Ecto neural progenitor cell (in vitro differentiated cells): ENCODE measurements around the gene CPT1A.
"Not testable (repeated sequence)": the region's sequence is repeated elsewhere in the genome, so short reads cannot be mapped to it uniquely, and the experiment has no call there.

Source experiments
- DNase-seq: peaks from one replicate; pipeline ENCODE4 v3.0.0-alpha.2; 2018; ENCODE audit warnings: low spot score

Gene CPT1A

GRCh38 chr11:68841718-68842426, at the start of gene CPT1A:
Gene CPT1A, minus strand, starts transcription at chr11:68841916. Its CDS starts 26,442 bp downstream, at chr11:68815474.
- peak; percentile 81 for DNase-seq

DNA sequence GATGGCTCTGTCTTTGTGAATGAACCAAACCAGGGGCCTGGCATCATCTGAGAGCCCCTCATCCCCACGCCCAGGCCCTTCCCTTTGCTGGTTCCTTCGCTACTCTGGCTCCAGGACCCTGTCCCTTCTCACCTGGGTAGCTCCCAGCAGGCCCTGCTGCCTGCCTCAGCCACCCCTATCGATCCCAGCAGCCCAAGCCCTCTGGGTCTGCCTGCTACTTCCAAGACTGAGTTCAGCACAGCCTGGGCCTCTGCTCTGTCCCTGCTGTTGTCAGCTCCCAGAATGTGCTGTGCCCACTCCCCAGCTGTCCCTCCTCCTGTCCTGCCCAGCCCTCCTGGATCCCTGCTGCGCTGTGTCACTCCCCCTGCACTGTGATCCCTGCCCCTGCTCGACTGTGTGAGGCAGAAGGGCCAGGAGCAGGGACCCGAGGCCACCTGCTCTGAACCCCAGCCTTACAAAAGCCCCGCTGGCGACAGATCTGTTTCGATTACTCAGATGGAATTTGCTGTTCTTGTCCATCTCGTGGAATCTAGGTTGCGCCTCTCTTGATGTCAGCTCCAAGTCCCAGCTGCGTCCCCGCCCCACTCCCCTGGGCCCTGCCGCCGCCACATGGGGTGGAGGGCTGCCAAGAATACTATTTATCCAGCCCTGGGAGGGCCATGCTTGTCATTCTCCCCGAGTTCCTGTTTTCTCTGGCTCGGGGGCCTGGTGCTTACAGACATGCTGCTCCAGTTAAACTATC, 48.9 kb upstream of the CPT1A start:
- no peak for DNase-seq

DNA sequence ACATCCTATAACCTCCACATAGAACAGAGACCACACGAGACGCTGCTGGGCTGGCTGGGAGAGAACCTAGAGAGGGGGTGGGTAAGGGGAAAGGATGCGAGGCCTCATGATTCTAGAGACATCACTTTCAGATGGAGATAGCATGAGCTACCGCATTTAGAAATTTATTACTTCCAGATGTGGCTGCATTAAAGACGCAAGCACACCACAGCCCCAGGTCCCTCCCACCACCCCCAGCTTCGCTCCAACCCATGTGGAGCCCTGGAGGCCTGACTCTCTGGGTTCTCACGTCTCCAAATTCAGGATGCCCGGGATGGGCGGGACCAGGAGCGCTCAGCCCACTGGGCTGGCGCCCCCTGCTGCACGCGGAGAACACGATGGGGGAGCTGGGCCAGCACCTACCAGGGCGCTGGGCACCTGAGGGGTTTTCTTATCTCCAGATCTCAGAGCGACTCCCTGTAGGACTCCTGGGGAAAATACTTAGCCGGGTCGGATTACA, 48.3 kb upstream of the CPT1A start:
- peak; percentile 63 for DNase-seq

DNA sequence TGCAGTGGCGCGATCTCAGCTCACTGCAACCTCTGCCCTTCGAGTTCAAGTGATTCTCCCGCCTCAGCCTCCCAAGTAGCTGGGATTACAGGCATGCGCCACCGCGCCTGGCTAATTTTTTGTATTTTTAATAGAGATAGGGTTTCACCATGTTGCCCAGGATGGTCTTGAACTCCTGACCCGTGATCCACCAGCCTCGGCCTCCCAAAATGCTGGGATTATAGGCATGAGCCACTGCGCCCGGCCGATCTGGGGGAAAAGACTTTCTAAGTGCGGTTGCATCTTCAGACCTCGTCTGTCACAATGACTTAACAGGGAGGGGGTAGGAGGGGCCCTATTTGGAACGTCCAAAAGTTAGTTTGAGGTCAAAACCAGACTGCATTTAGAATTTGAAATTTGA, 43.1 kb upstream of the CPT1A start:
- DNase-seq = not testable (repeated sequence)

DNA sequence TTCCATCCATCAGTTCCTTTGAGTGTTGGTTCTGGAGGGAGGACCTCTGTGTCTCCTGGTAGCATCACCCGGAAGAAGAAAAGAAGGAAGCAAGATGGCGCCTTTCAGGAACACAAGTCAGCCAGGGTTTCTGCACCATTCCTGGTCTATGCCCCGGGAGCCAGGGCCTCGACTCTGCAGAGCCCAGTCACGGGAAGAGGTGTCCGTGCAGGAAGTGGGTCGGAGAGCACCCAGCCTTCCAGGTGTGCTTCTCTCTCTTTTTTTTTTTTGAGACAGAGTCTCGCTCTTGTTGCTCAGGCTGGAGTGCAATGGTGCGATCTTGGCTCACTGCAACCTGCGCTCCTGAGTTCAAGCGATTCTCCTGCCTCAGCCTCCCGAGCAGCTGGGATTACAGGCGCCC, 40.7 kb upstream of the CPT1A start:
- no peak for DNase-seq

DNA sequence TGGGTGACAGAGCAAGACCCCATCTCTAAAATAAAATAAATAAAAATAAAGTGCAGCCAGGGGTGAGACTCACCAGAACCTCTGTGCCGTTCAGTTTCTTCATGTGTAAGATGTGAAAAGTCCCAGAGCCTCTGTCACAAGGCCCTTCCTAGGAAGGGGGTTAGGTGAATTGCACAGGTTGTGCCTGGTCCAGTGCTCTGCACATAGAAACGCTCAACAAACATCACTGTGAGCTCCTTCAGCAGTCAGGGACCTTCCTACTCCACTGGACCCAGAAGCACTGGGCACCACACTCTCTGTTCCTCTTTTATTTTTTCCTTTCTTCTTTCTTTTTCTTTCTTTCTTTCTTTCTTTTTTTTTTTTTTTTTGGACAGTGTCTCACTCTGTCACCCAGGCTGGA, 39.6 kb upstream of the CPT1A start:
- DNase-seq = no peak

DNA sequence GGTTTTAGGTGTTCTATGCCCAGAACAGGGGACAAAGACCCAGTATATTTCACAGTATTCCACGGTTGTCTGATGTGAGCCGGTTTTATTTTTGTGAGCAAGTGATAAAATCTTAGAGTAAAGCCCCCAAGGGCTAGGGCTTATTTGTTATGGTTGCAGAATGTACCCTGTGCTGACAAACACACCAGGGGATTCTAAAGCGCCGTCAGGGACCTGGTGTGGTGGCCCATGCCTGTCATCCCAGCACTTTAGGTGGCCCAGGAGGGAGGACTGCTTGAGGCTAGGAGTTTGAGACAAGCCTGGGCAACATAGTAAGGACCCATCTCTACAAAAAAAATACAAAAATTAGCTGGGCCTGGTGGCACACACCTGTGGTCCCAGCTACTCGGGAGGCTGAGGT, 39.1 kb upstream of the CPT1A start:
- DNase-seq = no peak

- DNase-seq = no peak
These were observed 36.3 kb upstream of the CPT1A start for GRCh38 chr11:68878022-68878421.

- DNase-seq = no peak
These were observed 30.7 kb upstream of the CPT1A start for GRCh38 chr11:68872216-68873003.

GRCh38 chr11:68870470-68870869, 28.8 kb upstream of the CPT1A start:
- DNase-seq = no peak

- no peak for DNase-seq
These were observed 26.6 kb upstream of the CPT1A start for GRCh38 chr11:68868221-68868835.

- DNase-seq = no peak
These were observed 25.4 kb upstream of the CPT1A start for GRCh38 chr11:68867066-68867465.

DNA sequence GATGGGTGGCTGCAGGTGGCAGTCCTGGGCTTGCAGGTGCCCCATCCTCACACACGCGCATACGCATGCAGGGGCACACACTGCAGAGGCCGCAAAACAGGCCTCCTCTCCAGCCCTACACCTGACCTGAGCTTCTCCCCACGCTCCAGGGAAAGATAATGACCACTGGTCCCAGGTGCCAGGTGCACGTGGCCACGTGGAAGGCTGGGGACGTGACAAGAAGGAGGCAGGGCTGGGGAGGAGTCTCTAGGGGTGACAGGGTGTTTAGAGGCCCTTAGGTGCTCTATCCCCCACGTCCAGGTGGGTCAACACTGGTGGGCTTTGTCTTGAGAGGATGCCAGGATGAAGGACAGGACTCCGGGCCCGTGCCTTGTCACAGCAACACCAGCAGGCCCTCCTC, 23.5 kb upstream of the CPT1A start:
- no peak for DNase-seq

- DNase-seq = no peak
These were observed 22.0 kb upstream of the CPT1A start for GRCh38 chr11:68863553-68864265.

DNA sequence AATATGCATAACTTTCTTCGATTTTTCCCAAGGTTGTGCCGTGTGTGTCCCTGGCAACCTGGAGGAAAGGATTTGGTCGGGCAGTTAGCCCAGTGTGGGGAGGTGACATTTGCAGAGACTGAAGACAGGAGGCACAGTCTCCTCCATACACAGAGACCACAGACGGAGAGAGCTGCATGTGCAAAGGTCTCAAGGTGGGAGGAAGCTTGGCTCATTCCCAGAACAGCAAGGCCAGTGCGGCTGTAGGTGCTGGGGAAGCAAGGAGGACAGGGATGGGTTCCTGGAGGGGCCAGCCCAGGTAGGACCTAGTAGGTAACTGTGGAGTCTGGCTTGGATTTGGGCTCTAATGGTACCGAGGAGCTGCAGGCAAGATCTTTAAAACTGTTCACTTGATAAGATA, 20.7 kb upstream of the CPT1A start:
- no peak for DNase-seq

DNA sequence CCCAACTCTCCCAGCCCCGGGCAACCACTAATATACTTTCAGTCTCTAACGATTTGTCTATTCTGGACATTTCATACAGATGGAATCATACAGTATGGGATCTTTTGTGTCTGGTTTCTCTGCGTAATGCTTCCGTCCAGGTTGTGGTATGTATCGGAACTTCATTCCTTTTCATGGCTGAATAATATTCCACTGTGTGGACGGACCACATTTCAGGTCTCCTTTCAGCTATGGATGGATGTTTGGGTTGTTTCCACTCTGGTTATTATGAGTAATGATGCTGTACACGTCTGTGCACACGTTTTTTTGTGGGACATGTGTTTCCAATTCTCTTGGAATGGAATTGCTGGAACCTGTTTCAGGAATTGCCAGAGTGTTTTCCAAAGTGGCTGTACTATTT, 17.4 kb upstream of the CPT1A start:
- DNase-seq = no peak

GRCh38 chr11:68857037-68857586, 15.4 kb upstream of the CPT1A start:
- DNase-seq = no peak

DNA sequence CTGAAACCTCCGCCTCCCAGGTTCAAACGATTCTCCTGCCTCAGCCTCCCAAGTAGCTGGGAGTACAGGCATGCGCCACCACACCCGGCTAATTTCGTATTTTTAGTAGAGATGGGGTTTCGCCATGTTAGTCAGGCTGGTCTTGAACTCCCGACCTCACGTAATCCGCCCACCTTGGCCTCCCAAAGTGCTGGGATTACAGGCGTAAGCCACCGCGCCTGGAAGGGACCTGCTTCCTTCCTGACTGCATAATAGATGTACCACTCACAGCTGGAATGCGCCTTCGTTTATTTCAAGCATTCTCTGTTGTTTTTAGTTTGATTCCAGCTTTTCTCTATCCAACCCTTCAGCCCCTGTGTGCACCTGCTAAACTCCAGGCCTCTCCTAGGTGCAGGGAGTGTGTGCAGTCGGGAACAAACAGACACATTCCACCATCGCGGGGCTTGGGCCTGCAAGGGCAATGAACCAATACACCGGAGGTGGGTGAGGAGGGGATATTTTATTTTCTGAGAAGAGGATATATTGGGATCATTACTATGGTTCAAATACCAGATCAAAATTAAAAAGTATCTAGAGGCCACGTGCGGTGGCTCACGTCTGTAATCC, 14.8 kb upstream of the CPT1A start:
- DNase-seq = not testable (repeated sequence)

DNA sequence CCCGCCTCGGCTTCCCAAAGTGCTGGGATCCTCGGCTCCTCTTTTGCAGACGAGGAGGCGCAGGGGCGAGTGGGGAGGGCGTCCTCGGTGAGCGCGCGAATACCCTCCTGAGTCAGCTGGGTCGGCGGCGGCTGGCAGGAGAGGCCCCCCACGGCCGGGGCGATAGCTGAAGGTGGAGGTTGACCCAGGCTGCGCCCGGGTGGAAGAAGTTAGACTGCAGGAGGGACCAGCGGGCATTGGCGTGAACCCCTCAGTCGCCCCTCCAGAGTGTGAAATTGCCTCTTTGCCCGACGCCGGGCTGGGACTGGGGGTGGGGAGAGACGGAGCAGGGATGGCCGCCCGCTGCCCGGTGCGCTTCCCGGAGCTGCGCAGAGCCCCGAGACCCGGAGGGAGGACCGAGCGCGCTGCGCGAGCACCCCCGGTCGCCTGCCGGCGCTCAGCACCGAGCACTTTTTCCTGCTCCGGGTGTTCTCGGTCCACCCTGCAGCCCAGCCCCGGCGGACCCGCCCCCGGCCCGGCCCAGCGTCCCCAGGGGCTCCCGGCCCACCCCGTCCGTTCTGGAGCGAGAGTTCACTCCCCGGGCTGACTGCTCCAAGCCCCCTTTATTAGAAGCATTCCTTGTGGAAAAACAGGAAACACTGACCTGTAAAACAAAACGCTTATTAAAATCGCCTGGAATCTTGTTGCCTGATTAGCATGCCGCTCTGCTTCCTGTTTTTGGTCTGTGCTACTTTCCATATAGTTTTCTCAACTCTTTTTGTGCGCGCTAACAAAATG, 13.7 kb upstream of the CPT1A start:
- DNase-seq = peak; percentile 61
